Left hindlimb (tissue), 1 donor: ENCODE results near the gene GRAP.

Experiments
- DNase-seq: peaks from one replicate; pipeline ENCODE4 v3.0.0-alpha.2; 2018

GRAP gene

DNA sequence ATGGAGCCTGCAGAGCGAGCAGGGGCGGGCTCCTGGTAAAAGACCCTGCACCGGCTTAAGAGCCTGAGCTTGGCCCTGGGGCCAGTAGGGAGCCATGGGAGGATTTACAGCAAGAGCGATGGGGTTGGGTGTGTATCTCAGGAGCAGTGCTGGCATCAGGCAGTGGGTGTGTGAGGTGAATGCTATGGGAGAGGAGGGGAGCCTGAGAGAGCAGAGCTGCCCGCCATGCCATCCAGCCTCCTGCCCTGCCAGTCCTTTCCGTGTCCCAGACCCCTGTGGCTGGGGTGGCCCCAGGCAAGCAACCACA, 65.5 kb downstream of the GRAP start:
- DNase-seq: no peak

DNA sequence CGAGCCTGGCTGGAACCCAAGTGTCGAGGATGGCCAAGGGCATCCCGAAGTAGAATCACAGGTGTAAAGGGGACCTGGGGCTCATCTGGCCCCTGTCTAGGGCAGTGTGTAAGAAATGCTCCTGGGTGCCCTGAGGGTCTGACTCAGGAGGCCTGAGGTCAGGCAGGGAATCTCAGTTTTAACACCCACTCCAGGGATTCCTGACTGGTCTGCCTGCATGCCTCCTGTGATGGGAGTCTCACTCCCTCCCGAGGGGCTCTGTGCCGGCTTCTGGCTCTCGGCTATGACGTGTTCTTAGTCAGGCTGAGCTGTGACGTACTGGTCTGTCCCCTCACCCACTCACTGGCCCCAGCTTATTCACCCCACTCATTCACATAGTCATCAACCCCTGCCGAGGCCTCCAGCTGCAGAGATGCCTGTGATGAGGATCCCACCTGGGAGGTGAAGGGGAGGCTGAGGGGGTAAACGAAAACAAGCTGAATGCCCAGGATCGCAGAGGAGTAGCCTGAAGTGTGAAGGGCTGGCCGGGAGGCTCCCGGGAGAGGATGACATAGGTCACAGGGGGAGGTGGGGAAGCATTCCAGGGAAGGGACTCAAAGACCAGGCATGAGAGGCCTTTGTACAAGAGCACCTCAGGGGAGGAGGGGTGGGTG, 65.9 kb downstream of the GRAP start:
- DNase-seq: no peak

DNA sequence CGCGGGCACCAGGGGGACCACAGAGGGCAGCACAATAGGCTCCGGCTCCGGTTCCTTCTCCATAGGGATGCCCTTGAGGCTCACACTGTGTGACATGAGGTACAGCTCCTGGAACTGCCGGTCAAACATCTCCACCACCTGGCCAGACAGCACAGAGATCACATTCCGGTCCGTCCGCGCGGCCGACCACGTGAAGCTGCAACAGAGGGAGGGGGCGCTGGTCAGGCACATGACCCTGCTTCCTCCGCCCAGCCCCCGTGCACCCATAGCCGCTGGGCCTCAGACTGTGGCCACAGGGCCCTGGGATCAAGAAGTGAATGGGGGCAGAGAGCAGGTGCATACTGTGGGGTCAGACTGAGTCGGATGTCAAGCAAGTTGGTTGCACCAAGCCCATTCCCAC, 68.1 kb downstream of the GRAP start:
- no peak for DNase-seq

GRCh38 chr17:18978050-18978449, 68.7 kb downstream of the GRAP start:
- DNase-seq: no peak

- DNase-seq: no peak
Measured at GRCh38 chr17:18977646-18978045, 69.1 kb downstream of the GRAP start.

- DNase-seq: no peak
Measured at GRCh38 chr17:18977021-18977420, 69.7 kb downstream of the GRAP start.

DNA sequence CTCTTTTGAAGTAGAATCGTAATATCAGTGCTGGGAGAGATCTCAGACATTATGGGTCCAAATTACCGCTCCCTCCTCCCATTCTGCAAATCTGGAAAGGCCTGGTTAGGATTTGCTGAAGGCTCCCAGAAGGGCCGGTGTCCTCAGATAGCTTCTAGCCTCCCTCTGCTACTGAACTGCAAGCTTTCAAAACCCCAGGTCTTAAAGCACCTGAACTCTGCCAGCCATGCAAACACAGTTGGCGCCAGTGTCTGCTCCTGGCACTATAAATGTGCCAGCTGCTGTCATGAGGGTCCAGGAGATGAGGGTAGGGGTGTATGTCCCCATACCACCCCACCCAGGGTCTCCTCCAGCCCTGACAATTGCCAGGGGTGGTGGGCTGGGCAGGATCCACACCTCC, 70.6 kb downstream of the GRAP start:
- DNase-seq: no peak

- no peak for DNase-seq
Measured at GRCh38 chr17:18975597-18975996, 71.2 kb downstream of the GRAP start.

DNA sequence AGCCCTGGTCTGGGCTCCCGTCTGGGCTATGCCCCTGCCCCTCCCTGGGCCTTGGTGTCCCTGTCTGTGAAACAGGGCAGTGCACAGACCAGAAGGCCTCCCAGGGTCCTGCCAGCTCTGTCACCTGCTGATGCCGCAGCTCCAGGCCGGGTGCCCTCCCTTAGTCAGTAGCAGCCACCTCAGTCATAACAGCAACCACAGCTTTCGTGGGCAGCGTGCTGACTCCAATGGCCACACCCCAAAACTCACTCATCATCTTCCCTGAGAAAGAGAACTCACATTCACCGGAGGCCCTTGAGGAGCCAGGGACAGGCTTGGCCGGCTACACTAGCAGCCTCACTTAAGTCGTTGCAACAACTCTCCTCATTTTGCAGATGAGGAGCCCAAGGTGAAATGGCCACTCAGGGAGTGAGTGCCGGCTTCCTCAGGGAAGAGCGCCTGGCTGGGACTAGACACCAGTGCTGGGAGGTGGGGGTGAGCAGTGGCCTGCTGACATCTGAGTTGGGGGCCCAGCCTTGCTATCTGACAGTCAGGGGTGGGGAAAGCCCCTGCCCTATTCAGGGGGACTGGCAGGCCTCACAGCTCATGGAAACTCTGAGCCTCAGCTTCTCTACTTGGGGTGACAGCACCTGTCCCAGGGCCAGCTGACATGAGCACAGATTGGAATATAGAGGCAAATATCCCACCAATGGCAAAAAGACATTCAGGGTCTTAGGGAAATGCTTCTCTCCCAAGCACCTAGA, 72.2 kb downstream of the GRAP start:
- DNase-seq: no peak

DNA sequence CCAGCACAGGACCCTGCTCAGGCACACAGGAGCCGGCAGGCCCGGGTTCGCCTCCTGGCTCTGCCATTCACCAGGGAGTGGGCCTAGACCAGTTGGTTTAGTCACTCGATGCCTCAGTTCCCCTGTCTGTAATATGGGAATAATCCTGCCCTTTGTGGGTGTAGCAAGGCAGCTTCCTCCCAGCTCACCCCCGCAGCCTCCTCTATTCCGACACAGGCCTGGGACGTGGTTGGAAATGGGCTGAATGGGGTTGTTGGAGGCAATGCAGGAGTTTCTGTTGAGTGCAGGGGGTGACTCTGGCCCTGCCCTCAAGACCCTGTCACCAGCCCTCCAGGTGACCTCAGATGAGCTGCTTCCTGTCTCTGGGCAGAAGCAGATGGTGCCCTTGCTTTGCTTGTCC, 75.0 kb downstream of the GRAP start:
- no peak for DNase-seq
